A673 (cell line): ENCODE data around the gene F11. TPM values are rescaled to one million over a fixed set of nuclear protein-coding genes. Genes with fewer than 3 reads are reported as not detected.
"Not testable (repeated sequence)": the region's sequence is repeated elsewhere in the genome, so short reads cannot be mapped to it uniquely, and the experiment has no call there.

Source experiments
- BruUV-seq: library from RNA; stranded (reverse); fragments of 400-500 nt; replicated peaks from 2 replicates; lab custom pipeline; 2021; lab: Mats Ljungman, UMichigan
- CTCF ChIA-PET: fragments of 300-600 bp; sonication (Branson Sonifier 250); formaldehyde crosslinking; loops from one replicate; lab custom pipeline; 2022; ENCODE audit warnings: antibody characterized with exemption; lab: Charles Lee
- POLR2A ChIA-PET: fragments of 300-600 bp; sonication (Branson Sonifier 250); formaldehyde crosslinking; loops from one replicate; lab custom pipeline; 2022; ENCODE audit warnings: antibody characterized with exemption; ENCODE audit not compliant: low non-redundant PET; lab: Charles Lee
- DNase-seq: peaks from one replicate; pipeline ENCODE4 v3.0.0-alpha.2; 2015; ENCODE audit warnings: low spot score
- H3K27ac ChIP-seq: fragments of 200-600 bp; sonication (generic); 2 replicates; pipeline ENCODE4 v1.5.1; 2016; ENCODE audit warnings: mixed run types, low read depth, mild to moderate bottlenecking, mixed read lengths, antibody characterized with exemption, low read length; ENCODE audit not compliant: poor library complexity, severe bottlenecking
- H3K27me3 ChIP-seq: fragments of 200-600 bp; sonication (generic); replicated peaks from 2 replicates; pipeline ENCODE4 v1.6.1; 2017; ENCODE audit warnings: mixed run types, low read depth, mild to moderate bottlenecking, mixed read lengths, antibody characterized with exemption, low read length; ENCODE audit not compliant: insufficient read depth, poor library complexity
- H3K36me3 ChIP-seq: fragments of 200-600 bp; sonication (generic); 2 replicates; pipeline ENCODE4 v1.6.1; 2016; ENCODE audit warnings: mixed run types, mild to moderate bottlenecking, mixed read lengths, antibody characterized with exemption, low read length; ENCODE audit not compliant: insufficient read depth, poor library complexity, severe bottlenecking
- H3K4me1 ChIP-seq: fragments of 200-600 bp; sonication (generic); 2 replicates; pipeline ENCODE4 v1.6.1; 2017; ENCODE audit warnings: mixed run types, mild to moderate bottlenecking, mixed read lengths, antibody characterized with exemption, low read length; ENCODE audit not compliant: insufficient read depth, poor library complexity, severe bottlenecking
- H3K4me3 ChIP-seq: fragments of 200-600 bp; sonication (generic); 2 replicates; pipeline ENCODE4 v1.5.1; 2016; ENCODE audit warnings: low read depth, mixed run types, mild to moderate bottlenecking, mixed read lengths, low read length; ENCODE audit not compliant: poor library complexity, severe bottlenecking
- H3K9me3 ChIP-seq: fragments of 200-600 bp; sonication (generic); 2 replicates; pipeline ENCODE4 v1.6.1; 2016; ENCODE audit warnings: mixed run types, low read depth, mild to moderate bottlenecking, mixed read lengths, antibody characterized with exemption, low read length; ENCODE audit not compliant: poor library complexity, severe bottlenecking
- EZH2 ChIP-seq: fragments of 200-600 bp; sonication (generic); IDR thresholded peaks from 2 replicates; pipeline ENCODE4 v1.6.1; 2017; ENCODE audit warnings: borderline replicate concordance, low read depth, mild to moderate bottlenecking, mixed read lengths, antibody characterized with exemption, low read length; ENCODE audit not compliant: poor library complexity, severe bottlenecking
- intact Hi-C: fragments of 100-400 bp; cut with micrococcal nuclease; formaldehyde crosslinking; loops from one replicate; pipeline ENCODE4 v1.10.0; 2022; ENCODE audit not compliant: unreplicated experiment
- total RNA-seq: library from RNA; stranded (reverse); gene quantifications from 2 replicates; pipeline ENCODE4 v1.2.3, GENCODE V29; 2021
- TF ChIP-seq, protein P1 (sequence below): fragments of 300-800, 200-600 bp; sonication (generic); conservative IDR thresholded peaks from 2 replicates; pipeline ENCODE4 v1.5.1; 2017; ENCODE audit warnings: low read depth, mild to moderate bottlenecking, antibody characterized with exemption, low read length, moderate library complexity, mixed read lengths

F11 gene
- total RNA-seq, 1 experiment from 2014 or later = 0.24 TPM

DNA sequence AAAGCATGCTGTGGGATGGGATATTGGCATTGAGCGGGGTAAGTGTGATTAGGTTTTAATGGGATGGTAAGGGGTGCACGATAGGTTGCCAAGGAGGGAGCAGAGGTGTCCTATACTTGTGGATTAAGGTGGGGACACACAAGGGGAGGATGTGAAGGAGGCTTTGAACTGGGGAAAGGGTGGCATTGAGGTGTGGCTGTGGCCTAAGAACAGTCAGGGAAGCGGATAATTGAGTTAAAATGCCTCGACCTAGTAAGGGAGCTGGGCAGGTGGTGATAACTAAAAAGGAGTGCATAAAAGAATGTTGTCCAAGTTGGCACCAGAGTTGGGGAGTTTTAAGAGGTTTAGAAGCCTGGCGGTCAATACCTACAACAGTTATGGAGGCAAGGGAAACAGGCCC, 21.2 kb upstream of the F11 start:
- no TSS peak for BruUV-seq
- no peaks in the 10 kb centered on the region for H3K27me3 ChIP-seq
- no peak overlapping the region for H3K4me3 ChIP-seq
- H3K27ac ChIP-seq = no peak overlapping the region
- POLR2A ChIA-PET = no interaction called here
- no peaks in the 10 kb centered on the region for H3K4me1 ChIP-seq
- CTCF ChIA-PET = no interaction called here
- no peak for TF ChIP-seq EZH2
- TF ChIP-seq, protein P1, sequence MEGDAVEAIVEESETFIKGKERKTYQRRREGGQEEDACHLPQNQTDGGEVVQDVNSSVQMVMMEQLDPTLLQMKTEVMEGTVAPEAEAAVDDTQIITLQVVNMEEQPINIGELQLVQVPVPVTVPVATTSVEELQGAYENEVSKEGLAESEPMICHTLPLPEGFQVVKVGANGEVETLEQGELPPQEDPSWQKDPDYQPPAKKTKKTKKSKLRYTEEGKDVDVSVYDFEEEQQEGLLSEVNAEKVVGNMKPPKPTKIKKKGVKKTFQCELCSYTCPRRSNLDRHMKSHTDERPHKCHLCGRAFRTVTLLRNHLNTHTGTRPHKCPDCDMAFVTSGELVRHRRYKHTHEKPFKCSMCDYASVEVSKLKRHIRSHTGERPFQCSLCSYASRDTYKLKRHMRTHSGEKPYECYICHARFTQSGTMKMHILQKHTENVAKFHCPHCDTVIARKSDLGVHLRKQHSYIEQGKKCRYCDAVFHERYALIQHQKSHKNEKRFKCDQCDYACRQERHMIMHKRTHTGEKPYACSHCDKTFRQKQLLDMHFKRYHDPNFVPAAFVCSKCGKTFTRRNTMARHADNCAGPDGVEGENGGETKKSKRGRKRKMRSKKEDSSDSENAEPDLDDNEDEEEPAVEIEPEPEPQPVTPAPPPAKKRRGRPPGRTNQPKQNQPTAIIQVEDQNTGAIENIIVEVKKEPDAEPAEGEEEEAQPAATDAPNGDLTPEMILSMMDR = no peak
- H3K36me3 ChIP-seq = no peaks in the 10 kb centered on the region
- intact Hi-C loops = no loop called here
- H3K9me3 ChIP-seq = no peaks in the 10 kb centered on the region
- no peak for DNase-seq

DNA sequence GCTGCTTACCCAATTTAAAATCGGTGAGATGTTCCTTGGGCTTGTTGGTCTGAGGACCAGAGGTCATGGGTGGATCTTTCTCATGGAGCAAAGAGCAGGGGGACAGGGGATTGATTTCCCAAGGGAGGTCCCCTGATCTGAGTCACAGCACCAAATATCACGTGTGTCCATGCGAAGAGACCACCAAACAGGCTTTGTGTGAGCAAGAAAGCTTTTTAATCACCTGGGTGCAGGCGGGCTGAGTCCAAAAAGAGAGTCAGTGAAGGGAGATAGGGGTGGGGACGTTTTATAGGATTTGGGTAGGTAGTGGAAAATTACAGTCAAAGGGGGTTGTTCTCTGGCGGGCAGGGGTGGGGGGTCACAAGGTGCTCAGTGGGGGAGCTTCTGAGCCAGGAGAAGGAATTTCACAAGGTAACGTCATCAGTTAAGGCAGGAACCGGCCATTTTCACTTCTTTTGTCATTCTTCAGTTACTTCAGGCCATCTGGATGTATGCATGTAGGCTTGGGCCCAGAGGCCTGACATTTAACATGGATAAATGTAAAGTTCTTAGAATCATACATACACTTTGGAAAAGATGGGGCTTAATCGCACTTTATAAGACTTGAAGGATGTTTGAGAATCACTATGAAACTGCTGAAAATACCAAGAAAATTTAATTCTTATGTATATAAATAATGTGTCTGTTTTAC, 18.8 kb upstream of the F11 start:
- DNase-seq, POLR2A ChIA-PET, BruUV-seq, H3K36me3 ChIP-seq, H3K4me3 ChIP-seq, H3K27ac ChIP-seq, H3K4me1 ChIP-seq, H3K9me3 ChIP-seq, H3K27me3 ChIP-seq, CTCF ChIA-PET, intact Hi-C loops: not testable (repeated sequence)

DNA sequence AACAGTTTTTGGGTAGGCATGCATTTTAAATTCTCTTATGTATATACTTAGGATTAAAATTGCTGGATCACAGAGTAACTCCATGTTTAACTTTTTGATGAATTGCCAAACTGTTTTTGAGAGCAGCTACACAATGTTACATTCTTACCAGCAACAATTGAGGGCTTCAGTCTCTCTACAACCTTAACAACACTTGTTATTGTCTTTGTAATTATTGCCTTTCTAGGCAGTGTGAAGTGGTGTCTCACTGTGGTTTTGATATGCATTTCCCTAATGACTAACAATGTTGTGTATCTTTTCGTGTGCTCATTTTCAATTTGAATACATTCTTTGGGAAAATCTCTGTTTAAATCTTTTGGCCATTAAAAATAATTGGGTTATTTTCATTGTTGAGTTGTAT, 17.3 kb upstream of the F11 start:
- H3K27me3 ChIP-seq = no peaks in the 10 kb centered on the region
- H3K36me3 ChIP-seq = no peaks in the 10 kb centered on the region
- BruUV-seq = no TSS peak
- H3K4me3 ChIP-seq = no peak overlapping the region
- POLR2A ChIA-PET = no interaction called here
- DNase-seq = no peak
- intact Hi-C loops = no loop called here
- H3K4me1 ChIP-seq = no peaks in the 10 kb centered on the region
- CTCF ChIA-PET = no interaction called here
- H3K9me3 ChIP-seq = no peaks in the 10 kb centered on the region
- TF ChIP-seq, protein P1 = no peak
- TF ChIP-seq EZH2 = no peak
- H3K27ac ChIP-seq = no peak overlapping the region
